ENCODE measurements around the gene IMPDH1.

Gene IMPDH1

DNA sequence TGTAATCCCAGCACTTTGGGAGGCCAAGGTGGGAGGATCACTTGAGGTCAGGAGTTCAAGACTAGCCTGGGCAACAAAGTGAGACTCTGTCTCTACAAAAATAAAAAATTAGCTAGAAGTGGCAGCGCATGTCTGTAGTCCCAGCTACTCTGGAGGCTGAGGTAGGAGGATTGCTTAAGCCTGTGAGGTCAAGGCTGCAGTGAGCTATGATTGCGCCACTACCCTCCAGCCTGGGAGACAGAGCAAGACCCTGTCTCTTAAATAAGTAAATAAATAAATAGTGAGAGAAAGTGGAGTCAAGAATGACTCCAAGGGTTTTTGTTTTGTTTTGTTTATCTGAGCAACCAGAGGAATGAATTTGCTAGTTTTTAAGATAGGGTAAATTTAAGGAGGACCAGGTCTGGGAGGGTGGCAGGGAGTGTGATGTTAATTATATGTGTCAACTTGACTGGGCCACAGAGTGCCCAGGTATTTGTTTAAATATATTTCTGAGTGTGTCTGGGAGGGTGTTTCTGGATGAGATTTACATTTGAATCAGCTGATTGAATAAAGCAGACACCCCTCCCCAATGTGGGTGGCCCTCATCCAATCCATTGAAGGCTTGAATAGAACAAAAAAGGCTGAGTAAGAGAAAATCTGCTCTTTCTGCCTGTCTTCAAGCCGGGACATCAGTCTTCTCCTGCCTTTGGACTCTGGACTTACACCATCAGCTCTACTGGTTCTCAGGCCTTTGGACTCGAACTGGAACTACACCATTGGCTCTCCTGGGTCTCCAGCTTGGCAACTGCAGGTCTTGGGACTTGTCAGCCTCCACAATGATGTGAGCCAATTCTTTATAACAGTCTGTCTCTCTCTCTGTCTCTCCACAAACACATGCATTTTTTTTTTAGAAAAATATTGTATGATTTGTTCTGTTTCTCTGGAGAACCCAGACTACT lies 23.5 kb downstream of the IMPDH1 start:
- DNase-seq = no peak

DNA sequence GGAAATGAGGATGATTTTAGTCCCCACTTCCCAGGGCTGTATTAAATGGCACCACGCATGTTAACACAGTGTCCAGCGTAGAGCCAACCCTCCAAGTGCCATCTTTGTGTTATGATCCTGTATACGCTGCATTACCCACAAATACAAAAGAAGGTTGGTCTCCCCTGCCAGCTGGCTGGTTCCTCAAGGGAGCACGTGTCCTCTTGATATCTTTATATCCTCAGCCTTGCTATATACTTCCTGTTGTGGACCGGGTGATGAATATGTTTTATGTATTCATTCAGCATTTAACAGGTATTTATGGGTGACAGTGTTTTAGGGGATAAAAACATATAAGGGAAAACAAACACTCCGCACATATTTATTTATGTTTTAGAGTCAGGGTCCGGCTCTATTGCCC lies 25.1 kb downstream of the IMPDH1 start:
- no peak for DNase-seq

DNA sequence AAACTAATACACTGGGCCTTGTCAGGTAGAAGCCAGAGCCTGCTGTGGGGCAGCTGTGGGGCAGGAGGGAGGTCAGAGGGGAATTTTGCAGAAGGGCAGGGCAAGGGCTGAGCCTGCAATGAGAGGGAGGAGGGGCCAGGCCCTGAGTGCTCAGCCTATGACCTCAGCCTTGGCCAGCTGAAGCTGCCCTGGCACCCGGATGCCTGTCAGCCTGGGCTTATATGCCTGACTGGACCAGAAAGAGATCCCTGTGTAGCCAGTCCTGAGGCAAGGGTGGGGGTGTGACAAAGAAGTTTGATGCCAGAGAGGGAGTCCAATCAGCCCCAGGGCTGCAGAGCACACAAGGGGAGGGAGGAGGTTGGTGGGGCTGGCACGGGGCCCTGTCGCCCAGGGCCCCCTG lies 26.0 kb downstream of the IMPDH1 start:
- DNase-seq = no peak

DNA sequence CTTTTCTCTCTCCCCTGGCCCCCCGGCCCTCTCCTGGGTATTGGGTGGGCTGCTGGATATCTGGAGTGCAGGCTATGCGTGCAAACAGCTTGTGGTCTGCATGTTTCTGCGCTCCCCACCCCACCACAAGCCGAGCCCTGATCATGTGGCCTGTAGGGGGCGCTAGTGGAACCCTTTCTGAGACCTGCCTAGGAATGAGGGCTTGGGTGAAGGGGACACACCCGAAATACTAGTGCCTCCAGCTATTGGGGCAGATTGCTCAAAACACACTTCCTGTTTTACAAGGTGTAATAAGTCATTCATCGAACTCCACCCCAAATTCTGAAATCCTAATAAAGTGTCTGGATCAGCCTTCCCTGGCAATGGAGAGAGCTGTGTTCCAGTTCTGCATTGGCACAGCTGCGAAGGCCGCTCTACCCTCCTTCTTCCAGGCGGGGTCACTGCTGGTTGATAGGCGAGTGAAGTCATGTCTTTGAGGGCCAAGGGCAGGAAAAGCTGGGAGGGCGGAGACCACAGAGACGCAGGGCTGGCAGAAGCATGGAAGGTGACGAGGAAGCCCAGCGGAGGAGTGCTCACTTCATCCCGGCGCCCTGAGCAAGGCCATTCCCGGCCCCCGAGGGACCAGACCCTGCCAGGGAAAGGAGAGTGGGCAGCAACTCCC lies 28.5 kb downstream of the IMPDH1 start:
- no peak for DNase-seq

DNA sequence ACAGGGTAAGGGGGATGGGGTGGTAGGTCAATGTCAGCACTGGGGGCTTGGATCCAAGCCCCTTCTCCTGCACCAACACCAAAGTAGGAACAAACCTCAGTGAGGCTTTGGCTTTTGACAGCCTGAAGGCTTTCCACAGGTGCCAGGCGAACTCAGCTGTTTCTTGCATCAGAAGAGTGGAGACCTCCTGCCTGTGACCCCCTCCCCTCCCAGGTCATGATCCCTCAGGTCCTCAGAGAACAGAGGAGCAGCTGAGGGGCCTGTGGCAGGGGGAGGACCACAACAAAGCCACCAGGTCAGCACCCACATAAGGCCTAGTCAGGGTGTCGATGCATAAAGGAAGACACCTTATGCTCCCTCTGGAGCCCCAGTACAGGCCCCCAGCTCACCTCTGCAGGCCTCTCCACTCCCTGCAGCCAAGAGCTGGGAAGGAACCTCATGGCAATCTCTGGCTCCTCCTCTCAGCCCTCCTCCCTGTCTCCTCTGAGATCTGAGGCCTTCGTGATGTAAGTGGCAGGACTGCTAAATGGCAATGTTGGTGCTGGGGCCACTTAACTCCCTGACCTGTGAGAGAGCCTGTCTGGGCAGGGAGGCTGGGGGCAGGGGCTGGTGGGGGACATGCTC lies 29.2 kb downstream of the IMPDH1 start:
- no peak for DNase-seq

DNA sequence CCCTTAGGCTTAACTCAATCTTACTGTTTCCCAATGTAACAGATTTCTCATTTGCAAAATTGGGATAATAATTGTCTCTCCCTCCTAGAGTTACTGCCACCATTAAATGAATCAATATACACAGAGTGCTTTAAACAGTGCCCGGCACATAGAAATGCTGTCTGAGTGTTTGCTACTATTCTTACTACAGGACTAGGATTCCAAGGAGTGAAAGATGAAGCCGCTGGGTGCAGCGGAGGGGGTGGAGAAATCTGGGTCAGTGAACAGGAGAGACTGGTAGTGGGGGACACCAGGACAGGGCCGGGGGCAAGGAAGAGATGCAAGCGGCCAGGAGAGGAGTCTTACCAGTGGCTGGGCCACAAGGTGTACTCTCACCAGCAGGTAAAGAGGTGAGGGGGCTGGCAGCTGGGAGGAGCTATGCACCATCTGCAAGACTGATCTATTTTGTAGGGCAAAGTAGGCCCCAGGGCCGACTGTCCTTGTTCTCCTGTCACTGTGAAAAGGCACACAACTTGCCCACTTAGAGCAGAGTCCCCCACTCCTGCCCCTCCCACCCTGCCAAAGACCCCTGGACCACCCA lies 29.8 kb downstream of the IMPDH1 start:
- no peak for DNase-seq

DNA sequence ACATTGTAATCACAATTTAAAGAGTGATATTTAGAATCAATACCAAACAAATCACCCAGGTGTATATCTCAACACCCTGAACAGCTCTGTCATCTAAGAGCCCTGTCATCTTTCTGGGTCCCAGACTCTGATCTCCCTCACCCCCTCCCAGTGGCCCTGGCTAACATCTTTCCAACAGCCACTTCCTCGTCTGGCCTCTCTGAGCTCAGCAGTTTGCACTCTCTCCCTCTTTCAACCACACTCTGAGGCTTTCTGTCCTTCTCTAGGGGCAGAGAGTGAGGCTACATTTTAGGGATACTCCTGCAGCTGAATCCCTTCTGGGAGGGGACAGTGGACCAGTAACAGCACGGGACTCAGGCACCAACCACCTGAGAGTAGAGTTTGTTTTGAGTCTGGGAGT lies 31.1 kb downstream of the IMPDH1 start:
- no peak for DNase-seq

DNA sequence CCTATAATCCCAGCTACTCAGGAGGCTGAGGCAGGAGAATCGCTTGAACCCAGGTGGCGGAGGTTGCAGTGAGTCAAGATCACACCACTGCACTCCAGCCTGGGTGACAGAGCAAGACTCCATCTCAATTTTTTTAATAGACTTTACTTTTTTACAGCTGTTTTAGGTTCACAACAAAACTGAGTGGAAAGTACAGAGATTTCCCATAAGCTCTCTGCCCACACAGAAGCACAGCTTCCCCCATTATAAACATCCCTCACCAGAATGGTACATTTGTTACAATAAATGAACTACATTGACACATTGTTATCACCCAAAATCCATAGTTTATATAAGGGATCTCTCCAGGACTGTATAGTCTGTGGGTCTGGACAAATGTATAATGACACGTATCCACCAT lies 33.7 kb downstream of the IMPDH1 start:
- DNase-seq = no peak

DNA sequence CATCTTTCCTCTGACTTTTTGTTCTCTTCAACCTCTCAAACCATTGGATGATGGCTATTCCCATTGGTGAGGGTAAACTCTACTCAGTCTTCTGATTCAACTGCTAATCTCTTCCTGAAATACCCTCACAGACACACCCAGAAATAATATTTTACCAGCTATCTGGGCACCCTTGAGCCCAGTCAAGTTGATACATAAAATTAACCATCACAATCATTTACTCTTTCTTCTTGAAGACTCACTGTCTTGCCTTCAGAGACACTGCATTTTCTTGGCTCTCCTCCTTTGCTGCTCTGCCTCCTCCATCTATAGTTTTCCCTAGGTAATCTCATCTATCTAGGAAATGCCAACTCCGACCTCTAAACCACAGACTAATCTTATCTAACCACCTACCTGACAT lies 35.7 kb downstream of the IMPDH1 start:
- no peak for DNase-seq

DNA sequence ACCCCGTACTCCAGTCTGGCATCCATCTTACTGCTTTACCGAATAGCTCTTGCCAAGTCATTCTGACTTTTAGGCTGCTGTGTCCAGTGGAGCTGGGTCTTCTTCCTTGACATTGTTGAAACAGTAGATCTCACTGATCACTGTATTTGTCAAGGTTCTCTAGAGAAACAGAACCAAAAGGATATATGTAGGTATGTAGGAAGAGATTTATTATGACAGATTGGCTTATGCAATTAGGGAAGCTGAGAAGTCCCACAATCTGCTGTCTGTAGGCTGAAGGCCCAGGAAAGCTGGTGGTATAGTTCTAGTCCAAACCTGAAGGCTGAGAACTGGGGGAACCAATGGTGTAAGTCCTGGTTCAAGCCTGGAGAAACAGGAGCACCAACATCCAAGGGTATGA lies 36.2 kb downstream of the IMPDH1 start:
- DNase-seq = no peak

DNA sequence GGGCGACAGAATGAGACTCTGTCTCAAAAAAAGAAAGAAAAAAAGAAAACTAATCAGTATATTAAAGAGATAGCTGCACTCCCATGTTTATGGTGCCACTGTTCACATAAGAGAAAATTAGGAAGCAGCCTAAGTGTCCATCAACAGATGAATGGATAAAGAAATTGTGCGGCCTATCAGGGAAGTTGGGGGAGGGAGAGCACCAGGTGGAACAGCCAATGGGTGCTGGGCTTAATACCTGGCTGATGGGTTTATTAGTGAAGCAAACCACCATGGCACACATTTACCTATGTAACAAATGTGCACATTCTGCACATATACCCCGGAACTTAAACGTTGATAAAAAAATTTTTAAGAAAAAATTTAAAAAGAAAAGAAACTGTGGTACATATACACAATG lies 39.3 kb downstream of the IMPDH1 start:
- no peak for DNase-seq

DNA sequence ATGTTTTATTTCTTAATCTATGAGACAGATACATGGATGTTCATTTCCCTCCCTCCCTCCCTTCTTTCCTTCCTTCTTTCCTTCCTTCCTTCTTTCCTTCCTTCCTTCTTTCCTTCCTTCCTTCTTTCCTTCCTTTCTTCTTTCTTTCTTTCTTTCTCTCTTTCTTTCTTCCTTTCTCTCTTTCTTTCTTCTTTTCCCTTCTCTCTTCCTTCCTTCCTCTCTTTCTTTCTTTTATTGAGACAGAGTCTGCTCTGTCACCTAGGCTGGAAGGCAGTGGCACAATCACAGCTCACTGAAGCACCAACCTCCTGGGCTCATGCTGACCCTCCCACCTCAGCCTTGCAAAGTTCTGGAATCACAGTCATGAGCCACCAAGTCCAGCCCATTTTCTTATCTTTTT lies 42.8 kb downstream of the IMPDH1 start:
- no peak for DNase-seq

DNA sequence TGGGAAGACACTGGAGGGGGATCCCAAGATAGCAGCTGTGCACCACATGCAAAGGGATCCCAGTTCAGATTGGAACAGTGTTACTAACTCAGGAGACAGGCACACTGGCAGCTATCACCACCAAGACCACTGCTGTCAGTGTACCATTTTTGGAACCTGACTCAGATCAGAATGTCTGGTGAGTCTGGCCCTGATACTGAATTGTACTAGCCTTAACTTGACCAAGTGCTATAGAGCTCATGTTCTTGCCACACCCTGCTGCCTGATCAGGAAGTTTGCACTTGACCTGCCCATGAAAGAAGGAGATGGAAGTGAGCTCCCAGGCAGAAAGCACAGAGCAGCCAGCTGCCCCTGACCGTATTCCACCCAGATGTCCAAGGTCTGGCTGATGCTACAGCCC lies 43.5 kb downstream of the IMPDH1 start:
- no peak for DNase-seq

DNA sequence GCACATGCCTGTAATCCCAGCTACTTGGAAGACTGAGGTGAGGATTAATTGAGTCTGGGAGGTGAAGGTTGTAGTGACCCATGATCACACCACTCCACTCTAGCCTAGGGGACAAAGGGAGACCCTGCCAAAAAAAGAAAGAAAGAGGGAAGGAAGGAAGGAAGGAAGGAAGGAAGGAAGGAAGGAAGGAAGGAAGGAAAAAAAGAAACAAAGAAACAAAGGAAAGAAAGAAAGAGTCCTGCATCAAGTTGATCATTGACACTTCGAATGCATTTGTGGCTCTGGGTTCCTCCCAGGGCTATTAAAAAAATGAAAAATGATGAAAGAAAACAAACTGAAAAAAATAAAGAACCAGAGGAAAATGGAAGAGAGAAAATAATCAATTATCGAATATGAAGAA lies 44.4 kb downstream of the IMPDH1 start:
- no peak for DNase-seq

DNA sequence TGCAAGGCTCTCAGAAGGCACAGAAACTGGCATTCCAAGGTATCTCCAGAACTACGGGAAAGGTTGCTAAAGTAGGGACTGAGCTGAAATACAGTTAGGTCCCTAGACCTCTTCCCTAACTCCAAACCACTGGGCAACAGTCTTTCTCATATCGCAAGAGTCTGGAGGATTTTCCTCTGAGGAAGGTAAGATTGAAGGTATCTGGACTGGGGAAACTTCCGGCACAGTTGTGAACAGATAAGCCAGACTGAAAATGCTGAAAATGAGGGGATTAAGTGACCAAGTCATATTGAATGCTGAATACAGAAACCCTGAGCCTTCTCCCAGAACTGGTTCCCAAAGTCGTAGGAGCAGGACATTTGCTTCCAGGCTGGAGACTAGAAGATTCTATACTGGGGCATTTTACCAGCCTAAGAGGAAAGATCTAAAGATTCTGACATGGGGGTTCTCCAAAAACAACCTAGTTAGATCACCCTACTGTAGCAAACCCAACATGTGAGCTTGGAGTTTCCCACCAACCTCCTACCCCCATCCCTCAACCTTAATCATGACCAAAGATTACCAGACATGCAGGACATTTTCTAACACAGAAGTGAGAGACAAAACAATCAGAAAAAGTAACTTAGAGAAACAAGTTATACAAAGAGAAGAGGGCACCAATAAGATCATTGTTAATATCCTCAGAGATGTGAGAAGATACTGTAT lies 45.5 kb downstream of the IMPDH1 start:
- no peak for DNase-seq

DNA sequence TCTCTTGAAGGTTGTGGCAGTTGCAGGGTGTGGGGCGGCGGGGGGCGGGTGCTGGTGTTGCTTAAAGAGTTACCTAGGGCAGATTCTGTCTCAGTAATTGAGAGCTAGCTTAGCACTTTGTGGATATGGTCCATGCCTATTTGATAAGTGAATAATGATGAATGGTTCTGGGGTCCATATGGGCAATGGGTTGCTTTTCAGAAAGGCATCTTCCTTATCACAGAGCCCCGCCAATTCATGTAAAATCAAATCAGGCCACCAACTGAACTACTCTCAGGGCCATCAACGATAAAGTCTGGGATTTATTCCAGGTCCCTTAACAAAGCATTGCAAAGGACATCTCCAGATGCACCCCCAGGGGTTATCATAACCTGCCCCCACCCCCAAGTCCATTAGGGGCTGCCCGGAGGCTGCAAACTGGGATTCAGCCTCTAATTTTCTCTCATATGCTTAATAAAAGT lies 46.5 kb downstream of the IMPDH1 start:
- no peak for DNase-seq

DNA sequence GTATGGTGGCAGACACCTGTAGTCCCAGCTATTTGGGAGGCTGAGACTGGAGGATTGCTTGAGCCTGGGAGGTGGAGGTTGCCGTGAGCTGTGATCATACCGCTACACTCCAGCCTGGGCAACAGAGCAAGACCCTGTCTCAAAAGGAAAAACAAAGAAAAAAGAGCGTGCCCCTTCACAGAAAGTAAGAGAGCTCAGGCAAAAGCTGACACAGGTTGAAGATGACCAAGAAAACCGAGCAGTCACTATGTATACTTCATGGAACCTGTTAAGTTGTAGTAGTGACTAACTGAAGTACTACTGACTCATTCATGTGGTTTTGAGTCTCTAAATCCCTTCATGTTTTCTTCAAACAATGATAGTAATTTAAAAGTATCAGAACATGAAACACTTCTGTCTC lies 47.1 kb downstream of the IMPDH1 start:
- DNase-seq = no peak

DNA sequence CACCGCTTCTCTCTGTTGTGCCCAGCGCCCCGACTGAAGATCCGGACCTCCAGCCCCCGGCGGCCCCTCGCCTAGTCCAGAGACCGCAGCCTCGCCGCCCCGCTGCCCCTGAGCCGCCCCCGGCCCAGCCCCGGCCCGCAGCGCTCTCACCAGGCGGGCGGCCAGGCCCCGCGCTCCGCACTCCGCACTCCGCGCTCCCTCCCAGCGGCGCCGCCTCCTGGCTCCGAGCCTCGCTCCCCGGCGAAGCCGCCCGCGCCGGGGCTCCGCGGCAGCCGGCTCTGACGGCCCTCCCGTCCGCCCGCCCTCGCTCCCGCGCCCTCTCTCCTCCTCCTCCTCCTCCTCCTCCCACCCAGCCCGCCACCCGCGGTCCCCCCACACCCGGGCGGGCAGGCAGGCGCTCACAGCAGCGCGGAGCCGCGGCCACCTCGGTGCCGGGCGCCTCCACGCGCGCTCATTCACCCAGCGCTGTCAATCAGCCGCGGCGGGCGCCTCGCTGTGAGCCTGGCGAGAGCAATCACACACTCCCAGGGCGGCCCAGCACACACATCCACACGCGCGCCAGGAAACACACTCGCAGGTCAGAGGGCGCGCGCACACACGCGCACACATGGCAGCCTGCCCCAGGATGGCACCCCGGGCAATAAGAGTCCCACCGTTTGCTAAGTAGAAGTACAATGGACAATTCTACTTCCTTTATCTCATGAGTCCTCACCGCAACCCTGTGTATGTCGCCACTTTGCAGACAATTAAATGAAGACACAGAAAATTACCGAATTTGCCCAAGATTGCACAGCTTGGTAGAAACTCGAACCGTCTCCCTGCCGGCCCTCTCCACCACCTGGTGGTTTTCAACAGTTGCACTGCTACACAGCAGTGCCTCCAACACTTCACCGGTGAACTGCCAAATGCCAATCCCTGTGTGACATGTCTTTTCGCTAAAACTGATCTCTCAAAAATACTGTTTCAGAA lies 48.1 kb downstream of the IMPDH1 start, which contains the start of gene PRRT4:
TSS of gene PRRT4 (minus strand) at position 280 of the 969 bp plus-strand sequence.
- no peak for DNase-seq

DNA sequence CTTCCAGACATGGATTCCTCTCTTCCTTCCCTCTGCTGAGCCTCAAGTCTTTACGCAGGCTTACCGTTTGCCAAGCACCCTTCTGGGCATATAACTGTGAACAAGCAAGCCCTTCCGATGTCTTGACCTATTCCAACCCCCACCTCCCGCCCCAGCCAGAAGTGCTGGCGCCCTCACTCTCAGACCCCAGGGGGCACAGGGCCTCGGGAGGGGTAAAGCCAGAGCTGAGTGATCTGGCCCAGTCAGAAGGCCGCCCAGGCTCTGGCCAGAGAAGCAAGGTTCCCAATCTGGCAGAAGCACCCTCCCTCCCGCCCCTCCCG lies 49.5 kb downstream of the IMPDH1 start:
- no peak for DNase-seq

DNA sequence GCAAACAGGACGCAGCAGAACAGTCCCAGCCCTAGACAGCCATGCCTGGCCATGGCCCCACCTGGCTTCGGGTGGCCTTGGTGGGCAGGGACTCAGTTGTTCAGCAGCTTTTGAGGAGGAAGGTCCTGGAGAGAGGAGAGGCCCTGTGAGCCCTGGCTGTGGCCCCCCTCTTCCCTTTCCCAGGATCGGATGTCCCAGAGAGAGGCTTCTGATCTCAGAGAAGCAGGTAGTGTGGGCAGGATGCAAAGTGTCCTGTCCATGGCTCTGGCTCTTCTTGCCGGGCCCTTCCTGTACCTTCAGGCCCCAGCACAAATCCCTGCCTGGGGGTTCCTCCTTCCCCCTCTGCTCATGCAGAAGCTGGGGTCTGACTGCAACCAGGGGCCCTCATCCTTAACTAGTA lies 49.8 kb downstream of the IMPDH1 start:
- no peak for DNase-seq

DNA sequence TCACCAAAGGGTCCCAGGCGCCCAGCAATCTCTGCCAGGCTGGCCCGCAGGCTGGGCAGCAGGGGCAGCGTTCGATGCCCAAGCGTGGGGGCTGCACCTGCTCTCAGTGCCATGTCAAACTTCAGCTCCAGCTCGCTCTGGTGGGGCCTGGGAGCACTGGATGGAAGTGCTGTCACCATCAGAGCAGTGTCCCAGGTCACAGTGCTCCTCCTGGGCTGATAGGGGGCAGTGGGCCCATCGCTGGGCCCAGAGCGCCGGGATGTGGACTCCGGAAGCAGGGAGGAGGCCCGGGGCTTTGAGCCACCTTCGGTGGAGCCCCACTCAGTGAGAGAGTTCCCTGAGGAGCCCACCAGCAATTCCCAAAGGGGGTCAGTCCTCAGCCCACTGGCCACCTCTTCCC lies 50.4 kb downstream of the IMPDH1 start:
- no peak for DNase-seq

DNA sequence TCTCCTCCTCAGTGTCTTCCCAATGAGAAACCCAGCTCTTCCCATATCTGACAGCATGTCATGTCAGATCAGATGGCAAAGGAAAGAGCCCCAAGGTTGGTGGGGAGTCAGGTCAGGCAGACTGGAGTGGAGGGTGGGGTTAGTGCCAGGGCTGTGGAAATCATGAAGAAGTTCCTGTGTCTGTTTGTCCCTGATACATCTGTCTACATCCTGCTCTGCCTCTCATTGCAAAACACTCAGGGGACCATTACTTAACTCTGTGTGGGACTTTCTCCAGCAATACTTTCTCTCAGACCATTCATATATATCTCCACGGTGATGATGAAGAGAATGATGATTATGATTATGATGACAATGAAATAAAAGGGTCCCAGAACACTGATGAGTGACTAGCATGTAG lies 51.5 kb downstream of the IMPDH1 start:
- DNase-seq = no peak

All from SHP77 treated with DMSO at 0.1 percent for 48 hours (cell line).